RKO (cell line): ENCODE measurements around the gene TENM3.
A peak's percentile ranks its signal among the peaks of the same experiment; 100 is the strongest.

ENCODE experiments used
- DNase-seq: peaks from one replicate; pipeline ENCODE4 v3.0.0-alpha.2; 2016; ENCODE audit warnings: low spot score

Gene TENM3

GRCh38 chr4:182288534-182288933, 45.3 kb downstream of the TENM3 start:
- no peak for DNase-seq

GRCh38 chr4:182289809-182290208, 46.6 kb downstream of the TENM3 start:
- DNase-seq = no peak

- DNase-seq = no peak
These were observed 48.0 kb downstream of the TENM3 start for GRCh38 chr4:182291175-182291574.

- peak; percentile 5 for DNase-seq
These were observed 48.5 kb downstream of the TENM3 start for GRCh38 chr4:182291597-182292270.

- DNase-seq = no peak
These were observed 49.4 kb downstream of the TENM3 start for GRCh38 chr4:182292612-182293011.

- DNase-seq = no peak
These were observed 50.6 kb downstream of the TENM3 start for GRCh38 chr4:182293691-182294255.

- no peak for DNase-seq
These were observed 51.2 kb downstream of the TENM3 start for GRCh38 chr4:182294451-182294850.

- peak; percentile 37 for DNase-seq
These were observed 54.5 kb downstream of the TENM3 start for GRCh38 chr4:182297659-182298058.

GRCh38 chr4:182301736-182302135, 58.5 kb downstream of the TENM3 start:
- DNase-seq = no peak

- DNase-seq = no peak
These were observed 60.6 kb downstream of the TENM3 start for GRCh38 chr4:182303847-182304246.

GRCh38 chr4:182306792-182307507, 63.7 kb downstream of the TENM3 start:
- peak; percentile 14 for DNase-seq

GRCh38 chr4:182307746-182308145, 64.5 kb downstream of the TENM3 start:
- DNase-seq = no peak

GRCh38 chr4:182309877-182310276, 66.7 kb downstream of the TENM3 start:
- DNase-seq = no peak

- no peak for DNase-seq
These were observed 67.1 kb downstream of the TENM3 start for GRCh38 chr4:182310316-182310715.

GRCh38 chr4:182310962-182311361, 67.8 kb downstream of the TENM3 start:
- no peak for DNase-seq

GRCh38 chr4:182314537-182314936, 71.3 kb downstream of the TENM3 start:
- DNase-seq = no peak

- no peak for DNase-seq
These were observed 75.1 kb downstream of the TENM3 start for GRCh38 chr4:182318256-182318655.

GRCh38 chr4:182320092-182320491, 76.9 kb downstream of the TENM3 start:
- DNase-seq = no peak

- no peak for DNase-seq
These were observed 77.4 kb downstream of the TENM3 start for GRCh38 chr4:182320580-182320979.

GRCh38 chr4:182324282-182324681, 81.1 kb downstream of the TENM3 start:
- DNase-seq = no peak

- no peak for DNase-seq
These were observed 82.2 kb downstream of the TENM3 start for GRCh38 chr4:182325397-182325796.

- DNase-seq = no peak
These were observed 82.7 kb downstream of the TENM3 start for GRCh38 chr4:182325848-182326255.

- DNase-seq = no peak
These were observed 85.3 kb downstream of the TENM3 start for GRCh38 chr4:182328505-182328904.
